GM10847 (cell line): ENCODE results near the gene NDUFV2.

ENCODE experiments used
- POLR2A ChIP-seq: IDR thresholded peaks from 2 replicates; pipeline ENCODE4 v1.6.1; 2011; ENCODE audit not compliant: insufficient read length; ENCODE audit errors: extremely low read depth

NDUFV2 gene

GRCh38 chr18:9103376-9103873 lies 926 bp downstream of the NDUFV2 start:
- TF ChIP-seq POLR2A, result no peak

GRCh38 chr18:9104244-9104901 lies 1.9 kb downstream of the NDUFV2 start:
- no peak for TF ChIP-seq POLR2A

GRCh38 chr18:9105420-9105819 lies 2.9 kb downstream of the NDUFV2 start:
- TF ChIP-seq POLR2A, result no peak

- no peak for TF ChIP-seq POLR2A
Measured at GRCh38 chr18:9106094-9106493, 3.6 kb downstream of the NDUFV2 start.

- no peak for TF ChIP-seq POLR2A
Measured at GRCh38 chr18:9106800-9107584, 4.5 kb downstream of the NDUFV2 start.

GRCh38 chr18:9108911-9109310 lies 6.4 kb downstream of the NDUFV2 start:
- no peak for TF ChIP-seq POLR2A

GRCh38 chr18:9109523-9109922 lies 7.0 kb downstream of the NDUFV2 start:
- no peak for TF ChIP-seq POLR2A

GRCh38 chr18:9113468-9114149 lies 11.1 kb downstream of the NDUFV2 start:
- TF ChIP-seq POLR2A, result no peak

- TF ChIP-seq POLR2A, result no peak
Measured at GRCh38 chr18:9115984-9116383, 13.5 kb downstream of the NDUFV2 start.

GRCh38 chr18:9117980-9118841 lies 15.7 kb downstream of the NDUFV2 start:
- TF ChIP-seq POLR2A, result no peak

- TF ChIP-seq POLR2A, result no peak
Measured at GRCh38 chr18:9120796-9121195, 18.3 kb downstream of the NDUFV2 start.

- TF ChIP-seq POLR2A, result no peak
Measured at GRCh38 chr18:9123520-9123919, 21.0 kb downstream of the NDUFV2 start.

- TF ChIP-seq POLR2A, result no peak
Measured at GRCh38 chr18:9124824-9125223, 22.3 kb downstream of the NDUFV2 start.

- TF ChIP-seq POLR2A, result no peak
Measured at GRCh38 chr18:9126337-9126736, 23.8 kb downstream of the NDUFV2 start.

- no peak for TF ChIP-seq POLR2A
Measured at GRCh38 chr18:9130195-9130594, 27.7 kb downstream of the NDUFV2 start.
